Left kidney (tissue), 2 donors: ENCODE measurements around the gene CACFD1. TPM values are rescaled to one million over a fixed set of nuclear protein-coding genes. Genes with fewer than 3 reads are reported as not detected.

Source experiments
- DNase-seq: peaks from one replicate; pipeline ENCODE4 v3.0.0-alpha.2; 2013
- polyA plus RNA-seq: library from polyadenylated mRNA; unstranded; fragments of 120-200 nt; gene quantifications from one replicate; pipeline ENCODE4 v1.2.1, GENCODE V29; 2013; ENCODE audit not compliant: insufficient read length

The CACFD1 gene
- polyA plus RNA-seq, 1 donor, result 27.3 TPM

DNA sequence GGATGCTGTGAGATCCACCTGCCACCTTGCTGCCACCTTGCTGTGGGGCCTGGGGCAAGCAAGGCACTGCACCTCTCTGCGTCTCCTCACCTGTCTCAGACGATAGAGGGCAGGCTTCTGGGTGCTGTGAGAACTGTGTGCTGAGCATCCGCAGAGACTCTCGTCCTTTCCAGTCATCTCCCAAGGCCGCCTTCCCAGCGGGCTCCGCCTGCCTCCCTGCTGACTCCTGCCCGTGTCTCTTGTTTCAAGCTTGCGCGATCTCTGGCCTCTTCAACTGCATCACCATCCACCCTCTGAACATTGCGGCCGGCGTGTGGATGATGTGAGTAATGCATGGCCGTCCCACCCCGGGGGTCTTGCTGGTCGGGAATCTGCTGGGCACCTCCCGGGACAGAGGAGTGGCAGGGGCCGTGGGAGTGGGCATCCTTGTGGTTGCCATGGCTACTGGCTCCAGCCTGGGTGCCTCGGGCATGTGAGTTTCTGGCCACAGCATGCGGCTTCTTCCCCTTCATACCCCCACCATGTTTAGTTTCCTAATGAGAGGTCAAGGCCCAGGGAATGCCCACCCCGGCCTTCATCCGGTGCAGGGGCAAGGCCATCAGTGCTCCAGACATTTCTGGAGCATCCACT lies 3.6 kb downstream of the CACFD1 start:
- no peak for DNase-seq

DNA sequence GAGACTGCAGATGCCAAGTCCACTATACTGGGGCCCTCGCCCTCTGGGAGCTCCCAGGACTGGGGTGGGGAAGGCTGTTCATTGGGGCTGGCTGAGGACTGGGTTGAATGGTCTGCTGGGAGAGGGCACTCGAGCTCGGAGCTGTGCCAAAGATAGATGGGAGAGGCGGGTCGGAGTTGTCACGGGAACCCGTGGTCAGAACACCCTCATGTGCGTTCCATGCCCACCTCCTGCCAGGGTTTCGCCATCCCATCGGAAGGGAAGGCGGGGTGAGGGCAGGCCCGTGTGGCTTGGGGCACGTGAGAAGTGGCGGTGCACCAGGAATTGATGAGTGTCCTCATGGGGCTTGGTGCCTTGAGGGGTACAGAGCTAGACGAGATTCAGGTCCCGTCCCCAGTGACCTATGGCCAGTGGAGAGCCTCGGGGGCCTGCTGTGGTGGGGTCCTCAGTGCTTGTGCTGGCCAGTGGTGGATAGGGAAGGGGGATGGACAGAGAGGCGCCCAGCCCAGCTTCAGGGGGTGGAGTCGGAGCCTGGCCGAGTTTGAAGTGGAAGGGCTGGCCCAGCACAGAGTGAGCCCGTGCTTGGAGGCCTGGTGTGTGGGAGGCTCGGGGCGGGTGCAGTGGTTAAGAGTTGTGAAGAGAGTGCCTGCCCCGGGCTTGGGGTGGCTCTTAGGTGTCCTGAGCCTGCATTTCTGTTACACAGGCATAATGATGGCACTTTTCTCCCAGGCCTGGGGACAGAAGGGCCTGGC lies 4.3 kb downstream of the CACFD1 start:
- DNase-seq, result no peak

DNA sequence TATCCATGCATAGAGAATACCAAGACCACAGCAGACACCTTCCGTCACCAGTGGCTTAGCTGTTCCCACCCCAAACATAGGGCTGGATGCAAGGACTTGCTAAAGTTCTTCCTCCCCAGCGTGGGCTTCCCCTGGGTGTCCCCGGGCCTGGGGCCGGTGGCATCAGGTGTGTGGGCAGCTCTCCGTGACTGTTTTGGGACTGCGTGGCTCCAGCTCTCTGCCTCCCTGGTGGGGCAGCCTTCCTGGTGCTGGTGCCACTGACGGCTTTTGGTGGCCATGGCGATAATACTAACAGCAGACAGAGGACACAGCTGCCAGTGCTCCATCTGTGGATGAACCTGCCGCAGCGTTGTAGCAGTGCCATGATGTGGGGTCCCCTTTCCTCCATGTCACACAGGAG lies 4.9 kb downstream of the CACFD1 start:
- DNase-seq, result no peak

DNA sequence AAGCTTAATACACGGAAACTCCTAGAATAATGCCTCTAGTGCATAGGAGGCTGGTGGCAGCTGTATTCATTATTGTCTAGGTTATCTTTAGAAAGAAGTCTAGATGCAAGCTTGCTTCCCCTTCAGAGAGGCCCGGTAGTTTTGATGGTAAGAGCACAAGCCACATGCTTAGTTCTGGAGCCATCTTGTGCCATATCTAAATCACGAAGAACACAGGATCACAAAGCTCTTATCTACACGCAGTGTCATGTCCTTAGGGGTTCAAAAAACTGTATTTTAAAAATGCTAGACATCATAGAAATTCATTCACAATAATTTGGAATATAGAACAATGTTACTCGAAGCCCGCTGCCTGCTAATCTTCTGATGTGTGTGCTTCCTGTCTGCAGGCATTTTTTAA lies 6.2 kb downstream of the CACFD1 start:
- DNase-seq, result no peak

DNA sequence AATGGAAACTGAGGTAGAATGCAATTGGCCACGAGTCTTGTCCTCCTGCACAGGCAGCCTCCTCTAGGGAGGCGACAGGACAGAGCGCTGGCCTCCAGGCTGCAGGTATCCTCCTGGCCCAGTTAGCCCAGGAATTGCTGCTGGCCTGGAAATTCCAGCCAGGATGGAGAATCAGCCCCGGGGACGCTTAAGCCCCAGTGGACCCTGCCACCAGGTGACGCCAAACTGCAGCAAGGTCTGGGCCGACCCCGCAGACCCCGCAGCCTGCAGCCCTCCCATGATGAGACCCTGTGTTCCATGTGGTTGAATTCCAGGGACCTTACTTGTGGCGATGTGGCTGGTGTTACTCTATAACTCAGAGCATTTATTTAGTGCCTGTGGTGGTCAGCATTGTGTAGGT lies 7.3 kb downstream of the CACFD1 start:
- no peak for DNase-seq

DNA sequence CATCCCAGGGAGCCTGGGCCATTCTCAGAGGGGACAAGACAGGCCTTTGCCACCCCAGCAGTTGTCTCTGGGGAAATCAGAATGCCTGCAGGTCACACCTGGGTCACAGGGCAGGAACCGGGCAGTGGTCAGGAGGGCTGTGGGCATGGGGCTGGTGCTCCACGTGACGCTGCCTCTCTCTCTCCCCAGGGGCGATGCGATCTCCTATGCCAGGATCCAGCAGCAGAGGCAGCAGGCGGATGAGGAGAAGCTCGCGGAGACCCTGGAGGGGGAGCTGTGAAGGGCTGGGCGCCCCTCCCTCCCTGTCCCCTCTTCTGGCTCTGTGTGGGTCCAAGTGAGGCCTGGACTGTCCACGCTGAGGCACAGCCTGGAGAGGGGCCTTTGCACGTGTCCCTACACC lies 8.6 kb downstream of the CACFD1 start:
- no peak for DNase-seq

DNA sequence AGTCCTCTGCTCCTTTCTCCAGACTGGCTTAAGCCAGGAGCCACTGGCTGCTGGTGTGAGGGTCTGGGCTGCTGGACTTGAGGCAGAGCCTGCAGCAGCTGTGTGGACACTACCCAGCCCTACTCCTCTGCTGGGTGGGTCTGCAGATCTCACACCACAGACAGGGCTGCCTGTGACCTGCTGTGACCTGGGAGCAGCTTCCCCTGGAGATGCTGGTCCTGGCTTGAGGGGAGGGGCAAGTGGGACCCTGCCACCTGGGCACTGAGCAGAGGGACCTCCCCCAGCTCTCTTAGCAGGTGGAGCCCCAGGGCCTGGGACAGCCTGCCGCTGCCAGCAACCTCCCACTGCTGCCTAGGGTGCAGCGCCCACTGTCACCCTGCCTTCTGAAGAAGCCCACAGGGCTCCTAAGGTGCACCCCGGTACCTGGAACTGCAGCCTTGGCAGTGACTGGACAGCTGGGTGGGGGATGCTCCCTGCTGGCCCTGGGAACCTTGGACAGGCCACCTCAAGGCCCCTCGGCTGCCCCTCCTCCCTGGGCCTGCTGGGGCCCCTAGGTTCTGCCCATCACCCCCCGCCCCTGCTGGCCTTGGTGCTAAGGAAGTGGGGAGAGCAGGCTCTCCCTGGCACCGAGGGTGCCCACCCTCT lies 9.1 kb downstream of the CACFD1 start:
- DNase-seq, result no peak

DNA sequence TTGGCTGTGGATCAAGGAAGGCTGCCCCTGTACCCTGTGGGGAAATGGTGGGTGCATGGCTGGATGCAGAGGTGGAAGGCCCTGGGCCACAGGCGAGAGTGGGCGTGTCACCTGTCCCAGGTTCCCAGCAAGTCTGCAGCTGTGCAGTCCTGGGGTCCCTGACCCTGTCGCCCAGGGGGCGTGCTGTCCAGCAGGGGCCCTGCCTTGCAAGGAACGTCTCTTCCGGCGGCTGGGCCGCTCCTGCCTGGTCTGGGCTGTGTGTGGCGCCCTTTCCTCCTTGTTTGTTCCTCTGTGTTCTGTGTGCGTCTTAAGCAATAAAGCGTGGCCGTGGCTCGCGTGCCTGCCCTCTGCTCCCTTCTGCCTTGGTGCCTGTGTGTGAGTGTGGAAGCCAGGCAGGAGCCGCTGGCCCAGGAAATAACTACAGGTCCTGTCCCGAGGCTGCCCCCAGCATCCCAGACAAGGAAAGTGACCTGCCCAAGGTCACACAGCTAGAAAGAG lies 10.7 kb downstream of the CACFD1 start:
- no peak for DNase-seq

DNA sequence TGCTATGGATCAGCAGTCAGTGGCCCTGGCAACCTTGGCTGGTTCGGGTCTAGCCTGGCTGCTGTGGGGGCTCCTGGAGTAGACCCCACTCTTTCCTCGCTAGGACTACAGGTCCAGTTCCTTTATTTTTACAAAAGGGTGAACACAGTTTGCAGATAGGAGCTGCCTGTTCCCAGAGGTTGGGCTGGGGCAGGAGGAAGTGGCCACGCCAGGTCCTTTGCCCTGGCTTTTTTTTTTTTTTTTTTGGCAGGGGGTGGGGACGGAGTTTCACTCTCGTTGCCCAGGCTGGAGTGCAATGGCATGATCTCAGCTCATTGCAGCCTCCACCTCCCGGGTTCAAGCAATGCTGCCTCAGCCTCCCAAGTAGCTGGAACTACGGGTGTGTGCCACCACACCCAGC lies 11.2 kb downstream of the CACFD1 start:
- no peak for DNase-seq

DNA sequence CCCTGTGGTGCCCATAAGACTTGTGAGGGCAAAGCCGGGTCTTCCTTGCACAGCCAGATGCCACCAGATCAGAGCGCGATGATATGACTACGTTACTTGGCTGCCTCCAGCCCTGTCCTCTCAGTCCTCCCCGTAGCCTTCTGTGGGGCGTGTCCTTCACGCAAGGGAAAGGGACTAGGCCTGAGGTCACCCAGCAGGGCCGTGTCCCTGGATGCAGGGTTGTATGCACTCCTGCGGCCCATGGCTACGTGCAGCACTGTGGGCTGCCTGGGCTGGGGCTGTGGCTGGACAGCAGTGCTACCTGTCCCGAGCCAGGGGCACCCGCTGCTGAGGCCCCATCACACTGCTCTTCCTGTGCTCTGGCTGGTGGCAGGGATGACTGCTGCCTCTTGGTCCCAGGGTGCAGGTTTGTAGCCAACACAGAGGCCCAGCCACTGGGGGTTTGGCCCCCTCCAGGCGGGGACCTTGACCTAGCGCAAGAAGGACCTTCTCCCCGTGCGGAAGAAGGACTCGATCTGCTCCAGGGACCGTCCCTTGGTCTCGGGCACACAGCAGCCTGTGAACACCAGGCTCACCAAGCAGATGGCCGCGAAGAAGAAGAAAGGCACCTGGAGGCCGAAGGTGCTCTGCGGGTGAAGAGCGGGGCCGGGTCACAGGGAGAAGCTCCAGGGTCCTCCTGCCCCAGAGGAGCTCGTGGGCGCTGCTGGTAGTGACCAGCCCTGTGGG lies 11.9 kb downstream of the CACFD1 start:
- no peak for DNase-seq

DNA sequence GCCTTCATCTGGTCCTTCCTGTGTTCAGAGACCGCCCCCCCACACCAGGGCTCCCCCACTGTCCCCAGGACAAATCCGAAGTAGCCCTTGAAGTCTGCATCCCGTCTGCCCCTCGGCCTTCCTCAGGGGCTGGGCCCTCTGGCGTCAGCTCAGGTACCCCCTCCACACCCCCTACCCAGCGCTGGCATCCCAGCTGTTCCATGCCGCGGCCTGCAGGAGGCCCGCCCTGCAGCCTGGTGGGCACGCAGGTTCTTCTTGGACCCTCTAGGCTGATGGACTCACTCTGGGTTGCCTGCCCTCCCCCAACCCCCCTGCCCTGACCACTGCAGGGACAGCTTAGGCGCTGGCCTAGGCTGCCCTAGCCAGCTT lies 12.5 kb downstream of the CACFD1 start:
- DNase-seq, result no peak

DNA sequence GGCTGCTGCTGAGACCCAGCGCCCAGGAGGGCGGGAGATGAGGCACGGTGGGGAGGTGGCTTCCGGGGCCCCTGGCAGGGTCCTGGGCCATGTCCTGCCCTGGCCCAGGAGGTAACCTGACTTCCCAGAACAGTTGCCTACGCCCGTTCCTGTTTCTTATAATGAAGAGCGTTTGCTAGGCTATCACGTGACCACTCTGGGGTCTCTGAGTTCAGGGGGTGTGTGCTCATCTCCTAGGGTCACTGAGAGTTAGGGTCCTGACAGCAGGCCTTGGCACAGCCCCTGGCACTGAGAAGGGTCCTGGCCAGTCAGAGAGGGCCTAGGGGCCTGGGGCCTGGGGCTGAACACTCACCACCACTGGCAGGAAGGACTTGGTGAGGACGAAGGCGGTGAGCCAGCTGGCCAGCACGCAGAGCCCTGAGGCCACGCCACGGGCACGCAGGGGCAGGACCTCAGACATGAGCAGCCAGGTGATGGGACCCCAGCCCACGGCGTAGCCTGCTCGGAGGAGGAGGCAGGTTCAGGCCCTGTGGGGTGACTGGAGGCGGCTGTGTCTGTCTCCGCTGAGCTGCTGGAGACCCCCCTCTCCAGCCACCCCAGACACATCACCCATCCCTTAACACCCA lies 13.1 kb downstream of the CACFD1 start:
- no peak for DNase-seq

DNA sequence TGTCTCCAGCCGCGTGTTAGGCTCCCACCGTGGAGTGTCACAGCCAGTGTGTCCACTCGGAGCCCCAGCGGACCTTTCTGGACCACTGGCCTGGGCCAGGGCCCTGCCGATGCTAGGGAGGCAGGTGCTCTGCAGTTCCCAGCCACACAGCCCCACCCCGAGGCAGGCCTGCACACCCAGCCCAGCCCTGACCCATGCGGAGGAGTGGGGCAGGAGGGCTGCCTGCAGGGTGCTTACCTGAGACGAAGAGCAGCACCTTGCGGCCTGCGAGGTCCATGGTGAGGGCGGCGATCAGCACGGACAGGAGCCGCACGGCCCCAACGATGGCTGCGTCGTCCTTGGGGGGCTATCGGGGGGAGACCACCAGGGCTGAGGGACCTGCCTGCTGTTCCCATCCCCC lies 14.0 kb downstream of the CACFD1 start:
- no peak for DNase-seq

DNA sequence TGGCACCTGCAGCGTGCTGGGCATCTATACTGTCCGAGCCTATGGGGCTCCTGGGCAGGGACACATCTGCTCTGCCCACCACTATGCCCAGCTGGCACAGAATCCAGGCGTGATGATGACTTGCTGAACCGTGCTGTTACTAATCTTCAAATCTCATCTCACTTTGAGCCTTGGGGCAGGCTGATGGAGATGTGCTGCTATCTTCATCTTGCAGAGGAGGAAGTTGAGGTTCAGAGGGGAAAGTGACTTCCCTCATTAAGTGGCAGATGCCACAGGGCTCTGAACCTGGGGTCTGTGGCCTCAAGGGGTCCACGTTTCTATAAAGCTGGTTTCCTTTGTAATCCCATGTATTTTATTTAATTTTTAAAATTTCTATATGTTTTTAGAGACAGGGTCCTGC lies 14.4 kb downstream of the CACFD1 start:
- no peak for DNase-seq

DNA sequence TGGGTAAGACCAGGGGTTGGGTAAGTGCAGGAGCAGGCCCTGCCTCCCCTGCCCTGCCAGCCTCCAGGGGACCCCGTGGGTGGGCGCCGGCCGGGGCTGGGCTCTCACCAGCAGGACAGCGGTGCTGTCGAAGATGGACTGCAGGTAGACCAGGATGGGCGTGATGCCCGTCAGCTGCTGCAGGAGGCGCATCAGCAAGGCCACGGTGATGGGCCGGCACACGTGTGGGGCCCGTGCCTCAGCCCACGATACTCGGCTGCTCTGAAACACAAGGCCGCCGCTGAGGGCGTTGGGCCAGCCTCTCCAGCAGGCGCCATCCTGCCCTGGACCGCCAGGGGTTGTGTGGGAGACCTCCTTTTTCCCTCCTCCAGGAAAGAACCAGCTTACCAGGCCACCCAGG lies 15.1 kb downstream of the CACFD1 start:
- DNase-seq, result no peak

DNA sequence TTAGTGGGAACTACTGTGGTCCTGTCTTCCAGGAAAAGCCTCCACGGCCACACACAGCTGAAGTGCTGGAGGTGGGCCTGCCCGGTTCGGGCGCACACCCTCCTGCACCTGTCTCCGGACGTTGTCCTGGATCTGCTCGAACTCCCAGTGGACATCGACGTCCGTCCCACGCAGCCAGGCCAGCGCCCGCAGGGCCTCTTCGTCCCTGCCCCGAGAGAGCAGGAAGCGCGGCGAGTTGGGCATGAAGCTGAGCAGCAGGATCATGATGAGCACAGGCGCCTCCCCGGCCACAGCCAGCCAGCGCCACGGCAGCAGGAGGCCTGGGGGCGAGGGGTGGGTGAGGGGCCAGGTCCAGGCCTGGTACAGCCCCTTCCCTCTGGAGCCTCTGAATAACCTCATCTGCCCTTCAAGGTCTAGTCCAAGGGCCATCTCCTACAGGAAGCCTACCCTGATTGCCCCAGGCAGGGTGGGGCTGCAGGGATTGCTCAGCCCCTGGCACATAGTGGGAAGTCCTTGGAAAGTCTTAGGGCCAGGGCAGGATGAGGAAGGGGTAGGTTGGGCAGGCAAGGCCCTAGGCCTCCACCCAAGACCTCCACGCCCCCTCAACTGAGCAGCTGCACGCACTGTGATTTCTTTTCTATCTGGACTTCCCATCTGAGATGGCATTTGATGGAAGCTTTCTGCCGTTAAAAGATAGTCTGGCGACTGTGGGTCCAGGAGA lies 15.7 kb downstream of the CACFD1 start:
- no peak for DNase-seq

DNA sequence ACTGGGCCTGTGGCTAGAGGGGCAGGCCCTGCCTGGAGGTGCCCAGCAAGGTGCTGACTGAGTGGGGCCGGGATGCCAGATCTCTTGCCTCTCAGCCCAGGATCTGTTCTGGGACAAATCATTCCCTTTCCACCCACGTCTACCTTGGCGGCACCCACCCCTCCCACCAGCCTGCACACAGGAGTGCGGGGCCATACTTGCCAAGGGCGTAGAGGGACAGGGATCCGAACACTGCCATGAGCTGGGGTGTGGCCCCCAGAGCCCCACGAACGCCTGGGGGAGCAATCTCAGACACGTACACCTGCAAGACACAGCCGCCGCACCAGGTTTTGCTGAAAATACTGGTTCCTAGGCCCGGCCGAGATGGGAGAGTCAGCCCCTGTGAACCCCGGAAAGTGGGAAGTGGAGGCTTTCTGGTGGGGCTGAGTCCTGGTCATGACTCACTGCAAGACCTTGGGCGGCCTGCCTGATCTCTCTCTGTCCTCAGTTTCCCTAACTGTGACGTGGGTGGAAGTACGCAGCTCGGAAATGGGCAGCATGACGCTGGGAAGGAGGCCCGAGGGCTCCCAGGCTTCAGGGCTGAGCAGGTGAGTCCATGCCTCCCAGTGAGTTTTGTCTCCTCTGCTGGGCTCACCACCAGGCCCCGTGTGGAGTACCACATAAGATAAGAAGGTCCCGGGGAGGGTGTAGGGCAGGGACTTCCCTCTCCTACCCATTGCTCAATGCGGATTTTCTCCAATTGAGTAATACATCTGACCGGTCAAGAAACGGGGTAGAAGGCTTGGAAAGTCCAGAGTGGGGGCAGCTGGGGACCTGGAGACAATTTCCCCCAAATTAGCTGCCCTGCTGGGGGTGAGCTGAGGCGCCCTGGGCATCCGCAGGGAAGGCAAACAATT lies 16.5 kb downstream of the CACFD1 start:
- no peak for DNase-seq

DNA sequence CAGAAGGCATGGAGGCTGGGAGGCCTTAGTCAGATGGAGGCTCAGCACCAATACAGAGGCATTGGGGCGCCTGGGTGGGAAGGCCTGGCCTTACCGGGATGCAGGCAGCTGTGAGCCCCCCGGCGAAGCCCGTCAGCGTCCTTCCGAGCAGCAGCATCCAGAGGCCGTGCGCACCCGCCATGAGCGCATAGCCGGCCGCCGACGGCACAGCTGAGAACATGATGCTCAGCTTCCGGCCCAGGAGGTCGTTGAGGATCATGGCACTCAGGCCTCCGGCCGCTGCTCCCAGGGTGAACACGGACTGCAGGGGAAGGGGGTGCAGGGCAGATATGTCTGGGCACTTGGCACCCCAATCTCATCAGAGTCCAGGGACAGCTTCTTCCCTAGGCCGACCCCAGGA lies 17.2 kb downstream of the CACFD1 start:
- no peak for DNase-seq

DNA sequence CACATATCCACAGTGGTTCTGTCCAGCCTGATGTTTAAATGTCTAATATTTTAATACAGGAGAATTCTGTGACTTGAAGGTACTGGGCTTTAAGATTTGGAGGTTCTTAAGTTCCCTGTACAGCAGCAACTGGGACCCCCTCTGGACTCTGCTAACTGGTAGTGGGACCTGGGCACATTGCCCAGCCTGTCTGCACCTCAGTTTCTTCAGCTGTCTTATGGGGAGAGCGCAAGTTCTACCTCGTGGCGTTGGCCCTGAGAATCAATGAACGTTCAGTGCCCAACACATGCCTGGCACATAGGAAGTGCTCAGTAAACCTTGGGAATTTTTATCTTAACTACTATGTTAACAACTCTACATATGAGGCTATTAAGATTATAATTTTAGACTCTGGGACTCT lies 17.7 kb downstream of the CACFD1 start:
- DNase-seq, result no peak

DNA sequence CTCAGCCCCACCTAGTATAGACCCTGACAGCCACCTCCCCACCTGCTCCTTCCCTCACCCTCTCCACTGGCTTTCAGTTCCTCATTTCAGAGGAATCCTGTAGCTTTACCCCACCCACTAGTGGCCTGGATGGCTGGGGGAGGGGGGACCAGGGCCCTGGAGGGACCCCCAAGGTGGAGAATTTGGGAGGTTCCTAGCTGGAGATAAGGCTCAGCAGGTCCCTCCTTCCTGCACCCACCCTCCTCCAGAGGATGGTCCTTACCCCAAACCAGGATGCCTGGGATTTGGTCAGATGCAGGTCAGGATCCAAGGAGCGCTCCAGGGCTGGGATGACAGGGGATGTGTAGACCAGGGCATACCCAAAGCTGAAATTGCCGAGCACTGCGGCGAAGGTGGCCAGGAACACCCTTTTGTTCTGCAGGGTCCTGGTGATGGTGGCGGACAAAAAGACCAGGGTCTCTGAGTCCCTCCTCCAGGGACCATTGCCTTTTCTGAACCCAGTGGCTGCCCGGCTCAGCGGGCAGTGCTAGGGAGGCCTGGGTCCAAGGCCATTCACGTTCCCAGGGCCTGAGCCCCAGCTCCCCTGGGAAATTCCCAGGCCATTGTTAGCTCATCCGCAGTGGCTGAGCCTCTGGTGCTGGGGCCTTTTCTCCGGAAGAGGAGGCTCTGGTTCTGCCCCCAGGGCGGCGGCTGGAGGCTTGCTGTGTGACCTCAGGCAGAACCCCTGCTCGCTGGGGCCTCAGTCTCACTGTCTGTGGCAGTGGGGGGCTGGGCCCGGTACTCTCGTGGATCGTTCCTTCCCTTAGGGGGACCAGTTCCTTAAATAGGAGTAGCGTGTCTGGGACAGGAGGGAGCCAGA lies 18.4 kb downstream of the CACFD1 start:
- no peak for DNase-seq
